Activated CD8-positive, alpha-beta T cell treated with anti-CD3 and anti-CD28 coated beads, Interleukin-2, amount 10 ng/mL, durations not matched to agents 7 days and 5 days (primary cell): Measurements from ENCODE around the gene STIM1. TPM values are rescaled to one million over a fixed set of nuclear protein-coding genes. Genes with fewer than 3 reads are reported as not detected.

Experiments
- ATAC-seq: fragments of 150-1000 bp; cut with Tn5 transposase; one replicate; pipeline ENCODE4 v1.10.0; 2021; ENCODE audit warnings: moderate library complexity
- CTCF ChIA-PET: fragments of 350-600 bp; sonication (Branson Sonifier 250); formaldehyde crosslinking; loops from one replicate; lab custom pipeline; 2021; ENCODE audit warnings: antibody characterized with exemption; lab: Charles Lee
- POLR2A ChIA-PET: fragments of 350-600 bp; sonication (Branson Sonifier 250); formaldehyde crosslinking; loops from one replicate; lab custom pipeline; 2021; ENCODE audit warnings: antibody characterized with exemption; lab: Charles Lee
- DNase-seq: peaks from one replicate; pipeline ENCODE4 v3.0.0-alpha.2; 2020
- H3K27ac Mint-ChIP-seq: one replicate; pipeline ENCODE4 v1.8.0; 2021; ENCODE audit warnings: mild to moderate bottlenecking, mixed read lengths
- H3K27me3 Mint-ChIP-seq: one replicate; pipeline ENCODE4 v1.8.0; 2021; ENCODE audit warnings: low read depth, mixed read lengths
- H3K36me3 Mint-ChIP-seq: one replicate; pipeline ENCODE4 v1.8.0; 2021; ENCODE audit warnings: low read depth, mixed read lengths
- H3K4me1 Mint-ChIP-seq: one replicate; pipeline ENCODE4 v1.8.0; 2021; ENCODE audit warnings: low read depth, mixed read lengths
- H3K4me3 Mint-ChIP-seq: one replicate; pipeline ENCODE4 v1.8.0; 2021; ENCODE audit warnings: mild to moderate bottlenecking, mixed read lengths
- H3K9me3 Mint-ChIP-seq: one replicate; pipeline ENCODE4 v1.8.0; 2022; ENCODE audit warnings: mixed read lengths; ENCODE audit not compliant: insufficient read depth
- total RNA-seq, 2 experiments: library from RNA; stranded (reverse); gene quantifications; one replicate each; pipeline ENCODE4 v1.2.3, GENCODE V29; 2021

The STIM1 gene
- total RNA-seq, 2 experiments from 2014 or later, result 97.3 to 104 TPM

- no peaks in the 10 kb centered on the region for H3K9me3 Mint-ChIP-seq
- H3K27me3 Mint-ChIP-seq, result no peaks in the 10 kb centered on the region
- no peak overlapping the region for H3K4me3 Mint-ChIP-seq
- POLR2A ChIA-PET, result interaction anchor here (1.0 to 1.7 kb wide), 2 partner anchors 25 to 62 kb away, joined by 3 to 10 read pairs; partner anchors contain the start of gene STIM1
- CTCF ChIA-PET, result interaction anchor here (0.9 to 3.6 kb wide), 7 partner anchors 9 to 47 kb away, joined by 3 to 27 read pairs (median 5); partner anchors contain the start of gene STIM1
- no peak for ATAC-seq
- H3K36me3 Mint-ChIP-seq, result no peaks in the 10 kb centered on the region
- H3K4me1 Mint-ChIP-seq, result peaks cover 73% of the 10 kb centered on the region
- no peak for DNase-seq
- H3K27ac Mint-ChIP-seq, result peak overlapping the region; percentile 73
Measured at GRCh38 chr11:3879967-3880542, 24.6 kb downstream of the STIM1 start.

- no peak for DNase-seq
- no peak for ATAC-seq
- ChIA-PET CTCF (interaction anchor here (0.9 to 3.6 kb wide), 6 partner anchors 9 to 46 kb away, joined by 3 to 27 read pairs (median 4); partner anchors contain the start of gene STIM1), POLR2A (interaction anchor here (1.0 kb wide), 1 partner anchor 62 kb away, joined by 3 read pairs; no protein-coding TSS in a partner anchor)
- Mint-ChIP-seq H3K27ac (peak overlapping the region; percentile 73), H3K4me3 (no peak overlapping the region), H3K4me1 (peaks cover 69% of the 10 kb centered on the region), H3K9me3 (no peaks in the 10 kb centered on the region), H3K36me3 (no peaks in the 10 kb centered on the region), H3K27me3 (no peaks in the 10 kb centered on the region)
Measured at GRCh38 chr11:3880724-3881123, 25.3 kb downstream of the STIM1 start.

GRCh38 chr11:3882655-3883054, 27.2 kb downstream of the STIM1 start:
- POLR2A ChIA-PET, result interaction anchor here (1.0 kb wide), 1 partner anchor 28 kb away, joined by 3 read pairs; no protein-coding TSS in a partner anchor
- CTCF ChIA-PET, result interaction anchor here (0.7 to 1.6 kb wide), 8 partner anchors 9 to 190 kb away, joined by 3 to 14 read pairs (median 4); partner anchors contain the start of genes RHOG and STIM1
- ATAC-seq, result no peak

GRCh38 chr11:3885855-3886254, 30.4 kb downstream of the STIM1 start:
- no peak overlapping the region for H3K4me3 Mint-ChIP-seq
- ChIA-PET POLR2A (no interaction called here), CTCF (interaction anchor here (0.8 to 1.7 kb wide), 2 partner anchors 31 to 82 kb away, joined by 3 to 4 read pairs; no protein-coding TSS in a partner anchor)
- H3K4me1 Mint-ChIP-seq, result peaks cover 45% of the 10 kb centered on the region
- DNase-seq (no peak), ATAC-seq (no peak)
- no peaks in the 10 kb centered on the region for H3K27me3 Mint-ChIP-seq
- no peak overlapping the region for H3K27ac Mint-ChIP-seq
- no peaks in the 10 kb centered on the region for H3K9me3 Mint-ChIP-seq
- H3K36me3 Mint-ChIP-seq, result peaks cover 6% of the 10 kb centered on the region

More at GRCh38 chr11:3882655-3883054, 27.2 kb downstream of the STIM1 start:
- Mint-ChIP-seq H3K4me3 (no peak overlapping the region), H3K27ac (no peak overlapping the region), H3K9me3 (no peaks in the 10 kb centered on the region), H3K4me1 (peaks cover 62% of the 10 kb centered on the region), H3K27me3 (no peaks in the 10 kb centered on the region), H3K36me3 (peaks cover 6% of the 10 kb centered on the region)
- DNase-seq, result no peak

- DNase-seq (no peak), ATAC-seq (no peak)
- H3K27me3 Mint-ChIP-seq, result no peaks in the 10 kb centered on the region
- peaks cover 43% of the 10 kb centered on the region for H3K4me1 Mint-ChIP-seq
- CTCF ChIA-PET, result interaction anchor here (1.7 kb wide), 1 partner anchor 32 kb away, joined by 4 read pairs; no protein-coding TSS in a partner anchor
- no peaks in the 10 kb centered on the region for H3K9me3 Mint-ChIP-seq
- H3K27ac Mint-ChIP-seq, result no peak overlapping the region
- H3K36me3 Mint-ChIP-seq, result peaks cover 8% of the 10 kb centered on the region
- POLR2A ChIA-PET, result no interaction called here
- no peak overlapping the region for H3K4me3 Mint-ChIP-seq
Measured at GRCh38 chr11:3886985-3887384, 31.5 kb downstream of the STIM1 start.

- DNase-seq (no peak), ATAC-seq (no peak)
- no peaks in the 10 kb centered on the region for H3K9me3 Mint-ChIP-seq
- no peak overlapping the region for H3K27ac Mint-ChIP-seq
- H3K4me3 Mint-ChIP-seq, result no peak overlapping the region
- H3K4me1 Mint-ChIP-seq, result peaks cover 48% of the 10 kb centered on the region
- POLR2A ChIA-PET, result no interaction called here
- CTCF ChIA-PET, result interaction anchor here (3.8 kb wide), 1 partner anchor 35 kb away, joined by 25 read pairs; the partner anchor contains the start of gene STIM1
- H3K36me3 Mint-ChIP-seq, result peaks cover 22% of the 10 kb centered on the region
- H3K27me3 Mint-ChIP-seq, result no peaks in the 10 kb centered on the region
Measured at GRCh38 chr11:3888876-3889275, 33.4 kb downstream of the STIM1 start.

GRCh38 chr11:3890014-3890413, 34.5 kb downstream of the STIM1 start:
- Mint-ChIP-seq H3K27ac (no peak overlapping the region), H3K36me3 (peaks cover 27% of the 10 kb centered on the region), H3K4me3 (no peak overlapping the region), H3K27me3 (no peaks in the 10 kb centered on the region), H3K9me3 (no peaks in the 10 kb centered on the region), H3K4me1 (peaks cover 53% of the 10 kb centered on the region)
- CTCF ChIA-PET, result interaction anchor here (0.8 to 3.8 kb wide), 4 partner anchors 36 to 183 kb away, joined by 3 to 25 read pairs (median 4); partner anchors contain the start of gene STIM1
- POLR2A ChIA-PET, result no interaction called here
- DNase-seq, result no peak
- ATAC-seq, result no peak

- no peak overlapping the region for H3K4me3 Mint-ChIP-seq
- DNase-seq, result no peak
- no peak for ATAC-seq
- H3K9me3 Mint-ChIP-seq, result no peaks in the 10 kb centered on the region
- H3K27ac Mint-ChIP-seq, result no peak overlapping the region
- no peaks in the 10 kb centered on the region for H3K27me3 Mint-ChIP-seq
- H3K4me1 Mint-ChIP-seq, result peaks cover 59% of the 10 kb centered on the region
- POLR2A ChIA-PET, result no interaction called here
- H3K36me3 Mint-ChIP-seq, result peaks cover 30% of the 10 kb centered on the region
- CTCF ChIA-PET, result interaction anchor here (0.6 to 3.8 kb wide), 5 partner anchors 37 to 182 kb away, joined by 3 to 25 read pairs (median 3); partner anchors contain the start of gene STIM1
Measured at GRCh38 chr11:3890806-3891205, 35.3 kb downstream of the STIM1 start.

- CTCF ChIA-PET, result interaction anchor here (0.8 kb wide), 1 partner anchor 37 kb away, joined by 4 read pairs; the partner anchor contains the start of gene STIM1
- DNase-seq (no peak), ATAC-seq (no peak)
- H3K36me3 Mint-ChIP-seq, result peaks cover 33% of the 10 kb centered on the region
- no peaks in the 10 kb centered on the region for H3K27me3 Mint-ChIP-seq
- H3K27ac Mint-ChIP-seq, result no peak overlapping the region
- no peak overlapping the region for H3K4me3 Mint-ChIP-seq
- peaks cover 61% of the 10 kb centered on the region for H3K4me1 Mint-ChIP-seq
- no peaks in the 10 kb centered on the region for H3K9me3 Mint-ChIP-seq
- POLR2A ChIA-PET, result no interaction called here
Measured at GRCh38 chr11:3891751-3892150, 36.3 kb downstream of the STIM1 start.

- no peak overlapping the region for H3K4me3 Mint-ChIP-seq
- H3K9me3 Mint-ChIP-seq, result no peaks in the 10 kb centered on the region
- H3K36me3 Mint-ChIP-seq, result peaks cover 33% of the 10 kb centered on the region
- POLR2A ChIA-PET, result no interaction called here
- ATAC-seq (no peak), DNase-seq (no peak)
- H3K4me1 Mint-ChIP-seq, result peaks cover 57% of the 10 kb centered on the region
- no peak overlapping the region for H3K27ac Mint-ChIP-seq
- CTCF ChIA-PET, result interaction anchor here (0.8 to 5.4 kb wide), 3 partner anchors 37 to 42 kb away, joined by 4 to 27 read pairs (median 4); partner anchors contain the start of gene STIM1
- H3K27me3 Mint-ChIP-seq, result no peaks in the 10 kb centered on the region
Measured at GRCh38 chr11:3892156-3892555, 36.7 kb downstream of the STIM1 start.

GRCh38 chr11:3893311-3893710, 37.8 kb downstream of the STIM1 start:
- H3K4me1 Mint-ChIP-seq, result peaks cover 49% of the 10 kb centered on the region
- H3K4me3 Mint-ChIP-seq, result peak overlapping the region; percentile 47
- POLR2A ChIA-PET, result interaction anchor here (0.6 kb wide), 1 partner anchor 51 kb away, joined by 3 read pairs; no protein-coding TSS in a partner anchor
- peak overlapping the region; percentile 81 for H3K27ac Mint-ChIP-seq
- peaks cover 33% of the 10 kb centered on the region for H3K36me3 Mint-ChIP-seq
- H3K9me3 Mint-ChIP-seq, result no peaks in the 10 kb centered on the region
- H3K27me3 Mint-ChIP-seq, result no peaks in the 10 kb centered on the region
- CTCF ChIA-PET, result interaction anchor here (0.8 to 5.4 kb wide), 5 partner anchors 39 to 180 kb away, joined by 4 to 27 read pairs (median 4); partner anchors contain the start of gene STIM1
- no peak for ATAC-seq
- DNase-seq, result no peak
